ENCODE data around the gene SERTAD3. TPM values are rescaled to one million over a fixed set of nuclear protein-coding genes. Genes with fewer than 3 reads are reported as not detected.
A peak's percentile ranks its signal among the peaks of the same experiment; 100 is the strongest.
"Not testable (repeated sequence)": the region's sequence is repeated elsewhere in the genome, so short reads cannot be mapped to it uniquely, and the experiment has no call there.

The SERTAD3 gene
- polyA plus RNA-seq, 1 experiment: 22.3 TPM

DNA sequence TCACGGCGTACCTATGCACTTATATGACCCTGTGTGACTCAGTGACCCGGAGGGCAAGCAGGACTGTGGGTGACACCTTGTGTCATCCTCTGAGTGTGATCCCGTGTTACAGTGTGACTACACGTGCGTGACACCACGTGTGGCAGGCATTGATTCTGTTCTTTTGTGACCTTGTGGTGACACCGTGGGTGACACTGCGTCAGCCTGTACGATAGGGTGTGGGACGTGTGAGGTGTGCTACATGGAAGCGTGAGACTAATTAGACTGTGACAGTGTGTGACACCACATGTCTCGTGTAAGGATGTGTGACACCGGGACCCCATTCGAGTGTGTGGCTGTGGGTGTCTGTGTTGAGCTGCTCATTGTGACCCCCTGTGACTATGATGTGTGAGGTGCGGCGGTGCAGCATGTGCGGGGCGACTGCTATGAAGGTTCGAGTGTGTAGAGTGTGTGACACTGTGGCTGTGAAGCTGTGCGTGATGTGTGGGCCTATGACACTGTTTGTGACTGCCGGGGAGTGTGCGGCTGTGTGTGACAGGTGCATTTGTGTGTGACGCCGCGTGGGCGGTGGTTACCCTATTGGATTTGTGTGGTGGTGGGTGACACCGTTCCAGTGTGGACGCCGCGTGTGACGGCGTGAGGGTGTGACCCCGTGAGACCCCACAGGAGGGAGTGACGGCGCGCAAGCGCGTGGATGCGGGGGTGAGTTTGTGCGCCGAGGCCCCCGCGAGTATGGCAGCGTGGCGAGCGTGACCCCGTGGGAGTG, 22.3 kb upstream of the SERTAD3 start:
- Histone ChIP-seq H3K36me3 (ENCODE audit: control insufficient read depth, insufficient read depth, low read length) (no peaks in the 10 kb centered on the region), H3K27me3 (ENCODE audit: control insufficient read depth, insufficient read depth, low read length) (no peaks in the 10 kb centered on the region), H3K4me3 (ENCODE audit: low read depth, low read length) (peak overlapping the region; percentile 36)
- POLR2A ChIA-PET: interaction anchor here (1.0 to 2.8 kb wide), 2 partner anchors 23 to 46 kb away, joined by 4 to 16 read pairs; no protein-coding TSS in a partner anchor
- TF ChIP-seq, protein P1, sequence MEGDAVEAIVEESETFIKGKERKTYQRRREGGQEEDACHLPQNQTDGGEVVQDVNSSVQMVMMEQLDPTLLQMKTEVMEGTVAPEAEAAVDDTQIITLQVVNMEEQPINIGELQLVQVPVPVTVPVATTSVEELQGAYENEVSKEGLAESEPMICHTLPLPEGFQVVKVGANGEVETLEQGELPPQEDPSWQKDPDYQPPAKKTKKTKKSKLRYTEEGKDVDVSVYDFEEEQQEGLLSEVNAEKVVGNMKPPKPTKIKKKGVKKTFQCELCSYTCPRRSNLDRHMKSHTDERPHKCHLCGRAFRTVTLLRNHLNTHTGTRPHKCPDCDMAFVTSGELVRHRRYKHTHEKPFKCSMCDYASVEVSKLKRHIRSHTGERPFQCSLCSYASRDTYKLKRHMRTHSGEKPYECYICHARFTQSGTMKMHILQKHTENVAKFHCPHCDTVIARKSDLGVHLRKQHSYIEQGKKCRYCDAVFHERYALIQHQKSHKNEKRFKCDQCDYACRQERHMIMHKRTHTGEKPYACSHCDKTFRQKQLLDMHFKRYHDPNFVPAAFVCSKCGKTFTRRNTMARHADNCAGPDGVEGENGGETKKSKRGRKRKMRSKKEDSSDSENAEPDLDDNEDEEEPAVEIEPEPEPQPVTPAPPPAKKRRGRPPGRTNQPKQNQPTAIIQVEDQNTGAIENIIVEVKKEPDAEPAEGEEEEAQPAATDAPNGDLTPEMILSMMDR (IDR thresholded peaks at IDR 0.05; ENCODE audit: insufficient read depth, low read depth, low read length): no peak
- no peak for DNase-seq (ENCODE audit: low read depth)
- CTCF ChIA-PET: interaction anchor here (0.7 to 6.2 kb wide), 9 partner anchors 10 to 234 kb away, joined by 3 to 50 read pairs (median 10); partner anchors contain the start of gene LTBP4

DNA sequence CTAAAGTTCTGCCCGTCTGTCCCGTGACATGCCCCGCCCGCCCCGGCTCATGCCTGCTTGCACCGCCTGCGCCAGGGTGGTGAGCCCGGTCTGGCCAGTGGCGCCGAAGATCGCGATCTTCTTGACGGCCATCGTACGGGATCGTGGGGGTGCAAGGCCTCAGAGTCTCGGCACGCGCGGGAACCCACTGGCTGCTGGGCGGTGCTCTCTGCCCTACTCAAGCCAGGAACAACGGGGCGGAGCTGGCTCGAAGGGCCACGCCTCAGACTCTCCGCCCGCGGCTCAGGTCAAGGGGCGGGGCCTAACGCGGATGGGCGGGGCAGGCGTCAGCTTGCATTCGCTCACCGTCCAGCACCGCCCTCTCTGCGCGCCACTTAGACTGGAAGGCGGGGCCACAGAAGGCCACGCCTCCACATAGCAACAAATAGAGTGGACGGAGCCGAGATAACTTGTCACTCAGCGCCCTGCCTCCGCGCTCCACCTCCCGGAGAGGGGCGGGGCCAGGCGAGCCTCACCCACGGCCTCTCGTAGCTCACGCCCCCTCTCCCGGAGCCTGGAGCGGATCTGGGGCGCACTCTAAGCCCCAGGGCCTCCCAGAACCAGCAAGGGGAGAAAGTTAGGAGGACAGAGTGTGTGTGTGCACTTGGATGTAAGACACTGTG, 21.6 kb upstream of the SERTAD3 start, which contains the start of gene BLVRB:
TSS of gene BLVRB (minus strand) at position 189 of the 662 bp plus-strand sequence. CDS start at position 132, 57 bp downstream.
- peak within 1 kb of the TSS; percentile 64 for H3K4me3 ChIP-seq (ENCODE audit: low read depth, low read length)
- no peaks in the 10 kb centered on the region for H3K27me3 ChIP-seq (ENCODE audit: control insufficient read depth, insufficient read depth, low read length)
- CTCF ChIA-PET: interaction anchor here (0.7 to 6.2 kb wide), 13 partner anchors 11 to 234 kb away, joined by 3 to 50 read pairs (median 5); partner anchors contain the start of gene LTBP4
- POLR2A ChIA-PET: interaction anchor here (0.6 to 2.8 kb wide), 3 partner anchors 23 to 898 kb away, joined by 4 to 16 read pairs (median 4); partner anchors contain the start of gene B9D2
- no peaks in the 10 kb centered on the region for H3K36me3 ChIP-seq (ENCODE audit: control insufficient read depth, insufficient read depth, low read length)
- DNase-seq (ENCODE audit: low read depth): peak; percentile 97
- TF ChIP-seq, protein P1 (IDR thresholded peaks at IDR 0.05; ENCODE audit: insufficient read depth, low read depth, low read length): no peak

DNA sequence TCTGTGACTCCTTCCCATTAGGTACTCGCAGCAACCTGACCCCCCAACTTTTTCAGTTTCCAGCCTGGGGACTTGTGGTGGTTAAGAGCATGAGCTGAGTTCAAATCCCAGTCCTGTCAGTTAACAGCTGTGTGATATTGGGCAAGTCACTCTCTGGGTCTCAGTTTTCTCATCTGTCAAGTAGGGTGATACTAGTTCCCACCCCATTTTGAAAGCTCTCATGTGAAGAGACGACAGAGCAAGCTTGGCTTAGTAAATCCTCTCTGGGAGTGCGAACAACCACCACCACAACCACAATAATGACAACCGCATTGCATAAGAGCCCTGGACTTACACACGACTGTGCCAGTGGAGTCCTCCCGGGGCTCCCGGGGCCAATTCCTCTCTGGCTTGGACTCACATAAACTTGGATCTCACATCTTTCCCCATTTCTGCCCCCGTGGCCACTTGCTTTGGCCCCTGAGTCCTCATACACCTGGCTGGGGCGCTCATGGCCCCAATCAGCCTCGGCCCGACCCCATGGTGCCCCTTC, 21.0 kb upstream of the SERTAD3 start:
- ChIA-PET POLR2A (interaction anchor here (2.8 kb wide), 1 partner anchor 22 kb away, joined by 16 read pairs; no protein-coding TSS in a partner anchor), CTCF (interaction anchor here (0.8 to 6.2 kb wide), 16 partner anchors 11 to 169 kb away, joined by 3 to 50 read pairs (median 6); partner anchors contain the start of genes C19orf47, LTBP4 and PLD3)
- TF ChIP-seq, protein P1 (IDR thresholded peaks at IDR 0.05; ENCODE audit: insufficient read depth, low read depth, low read length): no peak
- H3K36me3 ChIP-seq (ENCODE audit: control insufficient read depth, insufficient read depth, low read length): no peaks in the 10 kb centered on the region
- DNase-seq (ENCODE audit: low read depth): no peak
- peak overlapping the region; percentile 64 for H3K4me3 ChIP-seq (ENCODE audit: low read depth, low read length)
- H3K27me3 ChIP-seq (ENCODE audit: control insufficient read depth, insufficient read depth, low read length): no peaks in the 10 kb centered on the region

DNA sequence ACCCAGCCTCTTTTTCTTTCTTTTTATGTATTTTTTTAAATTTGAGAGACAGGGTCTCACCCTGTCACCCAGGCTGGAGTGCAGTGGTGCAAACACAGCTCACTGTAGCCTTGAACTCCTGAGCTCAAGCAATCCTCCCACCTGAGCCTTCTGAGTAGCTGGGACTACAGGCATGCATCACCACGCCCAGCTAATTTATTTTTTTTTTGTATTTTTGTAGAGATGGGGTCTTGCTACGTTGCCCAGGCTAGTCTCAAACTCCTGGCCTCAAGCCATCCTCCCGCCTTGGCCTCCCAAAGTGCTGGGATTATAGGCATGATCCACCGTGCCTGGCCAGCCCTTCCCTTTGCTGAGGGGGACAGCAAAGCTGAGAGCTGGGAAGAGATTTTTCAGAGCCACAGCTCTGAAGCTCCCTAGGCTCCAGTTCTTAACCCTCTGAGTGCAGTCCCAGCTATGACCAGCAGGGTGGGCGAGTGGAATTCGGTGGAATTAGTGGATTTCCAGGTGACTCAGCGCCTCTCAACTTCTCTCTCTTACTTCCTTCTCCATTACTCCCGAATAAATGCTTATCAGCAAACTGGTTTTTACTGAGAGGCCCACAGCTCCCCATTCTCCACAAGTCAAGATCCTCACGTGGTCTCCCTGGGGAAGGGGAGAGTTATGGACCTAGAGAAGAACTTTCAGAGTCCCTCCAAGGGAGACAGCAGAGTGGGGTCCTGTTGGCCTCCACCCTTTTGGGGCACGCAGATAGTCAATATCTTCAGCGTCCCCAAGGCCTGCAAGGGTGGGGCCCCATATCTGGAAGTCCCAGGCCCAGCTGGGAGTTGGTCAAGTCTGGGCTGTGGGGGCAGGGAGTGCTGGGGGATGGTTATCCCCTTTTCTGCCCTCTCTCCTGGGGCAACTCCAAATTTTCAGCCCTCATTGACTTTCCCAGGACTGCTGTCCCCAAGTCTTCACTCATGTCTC, 20.2 kb upstream of the SERTAD3 start:
- Histone ChIP-seq H3K36me3 (ENCODE audit: control insufficient read depth, insufficient read depth, low read length) (no peaks in the 10 kb centered on the region), H3K27me3 (ENCODE audit: control insufficient read depth, insufficient read depth, low read length) (no peaks in the 10 kb centered on the region), H3K4me3 (ENCODE audit: low read depth, low read length) (peak overlapping the region; percentile 64)
- ChIA-PET CTCF (interaction anchor here (0.6 to 6.2 kb wide), 31 partner anchors 10 to 1877 kb away, joined by 3 to 50 read pairs (median 5); partner anchors contain the start of genes C19orf47, LTBP4, PLD3 and PRX), POLR2A (interaction anchor here (2.8 kb wide), 1 partner anchor 21 kb away, joined by 16 read pairs; no protein-coding TSS in a partner anchor)
- TF ChIP-seq, protein P1 (IDR thresholded peaks at IDR 0.05; ENCODE audit: insufficient read depth, low read depth, low read length): peak; percentile 84
- no peak for DNase-seq (ENCODE audit: low read depth)

DNA sequence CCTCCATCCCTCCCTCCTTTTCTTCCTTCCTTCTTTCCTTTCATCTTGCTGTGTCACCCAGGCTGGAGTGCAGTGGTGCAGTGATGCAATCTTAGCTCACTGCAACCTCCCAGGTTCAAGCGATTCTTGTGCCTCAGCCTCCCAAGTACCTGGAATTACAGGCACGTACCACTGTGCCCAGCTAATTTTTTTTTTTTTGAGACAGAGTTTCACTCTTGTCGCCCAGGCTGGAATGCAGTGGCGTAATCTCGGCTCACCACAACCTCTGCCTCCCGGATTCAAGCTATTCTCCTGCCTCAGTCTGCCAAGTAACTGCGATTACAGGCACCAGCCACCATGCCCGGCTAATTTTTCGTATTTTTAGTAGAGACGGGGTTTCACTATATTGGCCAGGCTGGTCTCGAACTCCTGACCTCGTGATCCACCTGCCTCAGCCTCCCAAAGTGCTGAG, 19.5 kb upstream of the SERTAD3 start:
- not testable (repeated sequence) for H3K27me3 ChIP-seq (ENCODE audit: control insufficient read depth, insufficient read depth, low read length); H3K4me3 ChIP-seq (ENCODE audit: low read depth, low read length); DNase-seq (ENCODE audit: low read depth); H3K36me3 ChIP-seq (ENCODE audit: control insufficient read depth, insufficient read depth, low read length)
- ChIA-PET POLR2A (interaction anchor here (0.6 to 2.8 kb wide), 2 partner anchors 21 to 135 kb away, joined by 3 to 16 read pairs; no protein-coding TSS in a partner anchor), CTCF (interaction anchor here (0.6 to 6.2 kb wide), 32 partner anchors 9 to 1876 kb away, joined by 3 to 50 read pairs (median 4); partner anchors contain the start of genes C19orf47, LTBP4, PLD3 and PRX)

Data from BJ (cell line).